GM12891 (cell line): ENCODE data around the gene RUBCN.

ENCODE experiments used
- PAX5 ChIP-seq: IDR thresholded peaks from 2 replicates; pipeline ENCODE4 v1.6.1; 2011; ENCODE audit warnings: low read length, moderate library complexity, mild to moderate bottlenecking; ENCODE audit not compliant: insufficient read depth, severe bottlenecking
- POLR2A ChIP-seq: IDR thresholded peaks from 2 replicates; pipeline ENCODE4 v1.6.1; 2011; ENCODE audit warnings: low read depth, low read length, control low read depth
- POLR2AphosphoS5 ChIP-seq: IDR thresholded peaks from 2 replicates; pipeline ENCODE4 v1.6.1; 2011; ENCODE audit warnings: low read depth, low read length, control low read depth
- SPI1 ChIP-seq: IDR thresholded peaks from 2 replicates; pipeline ENCODE4 v1.6.1; 2011; ENCODE audit warnings: low read depth, low read length, control low read depth
- TAF1 ChIP-seq: IDR thresholded peaks from 2 replicates; pipeline ENCODE4 v1.6.1; 2011; ENCODE audit warnings: low read depth, low read length, control low read depth

DNA sequence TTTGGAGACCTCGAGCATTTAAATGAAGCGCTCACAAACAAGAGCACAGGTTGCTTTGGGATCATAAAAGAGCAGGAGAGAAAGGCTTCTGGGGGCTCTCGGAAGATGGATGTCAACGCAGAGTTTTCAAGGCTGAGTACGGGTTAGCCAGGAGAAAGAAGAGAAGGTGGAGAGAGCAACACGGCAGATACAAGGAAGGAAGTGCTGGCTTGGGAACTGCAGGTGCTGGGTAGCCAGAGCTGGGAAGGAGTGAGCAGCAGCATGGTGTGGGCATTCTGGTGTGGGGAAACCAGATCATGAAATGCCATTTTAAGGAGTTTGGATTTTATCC is 580 bp upstream of the RUBCN start:
- no peak for TF ChIP-seq POLR2A
- TF ChIP-seq POLR2AphosphoS5: no peak
- no peak for TF ChIP-seq PAX5
- no peak for TF ChIP-seq TAF1
- TF ChIP-seq SPI1: no peak
